Cortex of kidney (tissue), 1 donor: Measurements from ENCODE around the gene MT1F.
"Not testable (repeated sequence)": the region's sequence is repeated elsewhere in the genome, so short reads cannot be mapped to it uniquely, and the experiment has no call there.

Experiments
- DNase-seq: peaks from one replicate; lab custom pipeline; 2025; lab: John Stamatoyannopoulos, UW

MT1F gene

GRCh38 chr16:56657555-56658326 is at the start of gene MT1F:
MT1F (plus strand) TSS chr16:56657959; CDS start chr16:56658059, 100 bp downstream.
- peak; percentile 25 for DNase-seq

- peak; percentile 88 for DNase-seq
These were observed 49.5 kb upstream of the MT1F start, which contains the start of gene MT2A for GRCh38 chr16:56608043-56608875. MT2A (plus strand) TSS chr16:56608584; CDS start chr16:56608656, 72 bp downstream.

- no peak for DNase-seq
These were observed 48.8 kb upstream of the MT1F start for GRCh38 chr16:56608876-56609462.

GRCh38 chr16:56609463-56609921 is 48.3 kb upstream of the MT1F start:
- DNase-seq = no peak

GRCh38 chr16:56610017-56610608 is 47.6 kb upstream of the MT1F start:
- no peak for DNase-seq

- DNase-seq = no peak
These were observed 47.1 kb upstream of the MT1F start for GRCh38 chr16:56610609-56611111.

GRCh38 chr16:56611281-56611833 is 46.4 kb upstream of the MT1F start:
- DNase-seq = no peak

- DNase-seq = no peak
These were observed 44.1 kb upstream of the MT1F start for GRCh38 chr16:56613706-56614105.

GRCh38 chr16:56614549-56614991 is 43.2 kb upstream of the MT1F start:
- DNase-seq = no peak

- DNase-seq = no peak
These were observed 42.4 kb upstream of the MT1F start for GRCh38 chr16:56615353-56615752.

- no peak for DNase-seq
These were observed 41.0 kb upstream of the MT1F start for GRCh38 chr16:56616608-56617211.

GRCh38 chr16:56617212-56618085 is 40.3 kb upstream of the MT1F start:
- no peak for DNase-seq

GRCh38 chr16:56618138-56618537 is 39.6 kb upstream of the MT1F start:
- DNase-seq = no peak

GRCh38 chr16:56620339-56620897 is 37.3 kb upstream of the MT1F start:
- DNase-seq = no peak

GRCh38 chr16:56621665-56622445 is 35.9 kb upstream of the MT1F start:
- DNase-seq = not testable (repeated sequence)

GRCh38 chr16:56623184-56623583 is 34.6 kb upstream of the MT1F start:
- not testable (repeated sequence) for DNase-seq

GRCh38 chr16:56623637-56624036 is 34.1 kb upstream of the MT1F start:
- DNase-seq = no peak

GRCh38 chr16:56625140-56625942 is 32.4 kb upstream of the MT1F start, which contains the start of gene MT1E:
MT1E (plus strand) TSS chr16:56625781; CDS start chr16:56625852, 71 bp downstream.
- DNase-seq = peak; percentile 44
